ENCODE measurements around the gene GAS2L1.

Gene GAS2L1

DNA sequence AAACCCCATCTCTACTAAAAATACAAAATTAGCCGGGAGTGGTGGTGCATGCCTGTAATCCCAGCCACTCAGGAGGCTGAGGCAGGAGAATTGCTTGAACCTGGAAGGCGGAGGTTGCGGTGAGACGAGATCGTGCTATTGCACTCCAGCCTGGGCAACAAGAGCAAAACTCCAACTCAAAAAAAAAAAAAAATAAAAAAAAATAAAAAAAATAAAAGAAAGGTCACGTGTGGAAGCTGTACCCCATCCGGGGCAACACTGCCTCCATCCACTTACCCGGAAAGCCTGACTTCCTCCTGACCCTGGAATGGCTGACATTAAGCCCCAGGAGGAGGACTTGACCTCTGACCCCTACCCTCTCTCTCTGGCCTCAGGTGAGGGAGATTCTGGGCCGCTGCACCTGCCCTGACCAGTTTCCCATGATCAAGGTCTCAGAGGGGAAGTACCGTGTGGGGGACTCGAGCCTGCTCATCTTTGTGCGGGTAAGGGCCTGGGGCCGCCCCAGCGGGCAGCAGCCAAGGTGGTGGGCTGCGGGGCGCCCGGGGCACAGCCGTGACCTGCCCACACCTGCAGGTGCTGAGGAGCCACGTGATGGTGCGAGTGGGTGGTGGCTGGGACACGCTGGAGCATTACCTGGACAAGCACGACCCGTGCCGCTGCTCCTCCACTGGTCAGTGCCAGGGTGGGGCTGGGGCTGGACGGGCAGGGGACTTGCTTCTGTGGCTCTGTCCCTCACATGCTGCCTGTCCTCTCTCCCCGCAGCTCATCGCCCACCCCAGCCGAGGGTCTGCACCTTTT is 3.8 kb downstream of the GAS2L1 start:
- DNase-seq, result no peak

DNA sequence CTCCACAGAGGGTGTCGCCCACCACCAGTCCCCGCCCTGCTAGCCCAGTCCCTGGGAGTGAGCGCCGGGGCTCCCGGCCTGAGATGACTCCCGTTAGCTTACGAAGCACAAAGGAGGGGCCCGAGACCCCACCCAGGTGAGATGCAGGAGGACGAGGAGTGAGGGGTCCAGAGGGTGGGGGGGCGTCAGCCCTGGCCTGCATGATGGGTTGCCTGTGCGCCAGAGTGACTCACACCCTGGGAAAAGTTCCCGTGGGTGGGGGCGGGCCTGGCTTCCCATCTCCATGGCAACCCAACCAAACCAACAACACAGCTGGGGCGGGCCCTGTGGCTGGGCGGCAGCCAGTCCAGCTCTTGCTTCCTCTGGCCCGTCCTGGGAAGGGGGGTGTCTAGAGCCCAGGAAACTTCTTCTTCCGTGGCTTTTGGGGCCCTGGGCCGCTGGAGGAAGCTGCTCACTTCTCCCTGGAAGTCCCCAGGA is 4.5 kb downstream of the GAS2L1 start:
- peak; percentile 60 for DNase-seq

DNA sequence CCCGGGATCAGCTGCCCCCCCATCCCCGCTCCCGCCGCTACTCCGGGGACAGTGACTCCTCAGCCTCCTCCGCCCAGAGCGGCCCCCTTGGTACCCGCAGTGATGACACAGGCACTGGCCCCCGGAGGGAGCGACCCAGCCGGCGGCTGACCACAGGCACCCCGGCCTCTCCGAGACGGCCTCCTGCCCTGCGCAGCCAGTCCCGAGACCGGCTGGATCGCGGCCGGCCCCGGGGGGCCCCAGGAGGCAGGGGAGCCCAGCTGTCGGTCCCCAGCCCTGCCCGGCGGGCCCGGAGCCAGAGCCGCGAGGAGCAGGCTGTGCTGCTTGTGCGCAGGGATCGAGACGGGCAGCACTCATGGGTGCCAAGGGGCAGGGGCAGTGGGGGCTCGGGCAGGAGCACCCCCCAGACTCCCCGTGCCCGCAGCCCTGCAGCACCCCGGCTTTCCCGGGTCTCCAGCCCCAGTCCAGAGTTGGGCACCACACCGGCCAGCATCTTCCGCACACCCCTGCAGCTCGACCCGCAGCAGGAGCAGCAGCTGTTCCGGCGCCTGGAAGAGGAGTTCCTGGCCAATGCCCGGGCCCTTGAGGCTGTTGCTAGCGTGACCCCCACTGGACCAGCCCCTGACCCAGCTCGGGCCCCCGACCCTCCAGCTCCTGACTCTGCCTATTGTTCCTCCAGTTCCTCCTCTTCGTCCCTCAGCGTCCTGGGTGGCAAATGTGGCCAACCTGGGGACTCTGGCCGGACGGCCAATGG is 5.2 kb downstream of the GAS2L1 start:
- no peak for DNase-seq

DNA sequence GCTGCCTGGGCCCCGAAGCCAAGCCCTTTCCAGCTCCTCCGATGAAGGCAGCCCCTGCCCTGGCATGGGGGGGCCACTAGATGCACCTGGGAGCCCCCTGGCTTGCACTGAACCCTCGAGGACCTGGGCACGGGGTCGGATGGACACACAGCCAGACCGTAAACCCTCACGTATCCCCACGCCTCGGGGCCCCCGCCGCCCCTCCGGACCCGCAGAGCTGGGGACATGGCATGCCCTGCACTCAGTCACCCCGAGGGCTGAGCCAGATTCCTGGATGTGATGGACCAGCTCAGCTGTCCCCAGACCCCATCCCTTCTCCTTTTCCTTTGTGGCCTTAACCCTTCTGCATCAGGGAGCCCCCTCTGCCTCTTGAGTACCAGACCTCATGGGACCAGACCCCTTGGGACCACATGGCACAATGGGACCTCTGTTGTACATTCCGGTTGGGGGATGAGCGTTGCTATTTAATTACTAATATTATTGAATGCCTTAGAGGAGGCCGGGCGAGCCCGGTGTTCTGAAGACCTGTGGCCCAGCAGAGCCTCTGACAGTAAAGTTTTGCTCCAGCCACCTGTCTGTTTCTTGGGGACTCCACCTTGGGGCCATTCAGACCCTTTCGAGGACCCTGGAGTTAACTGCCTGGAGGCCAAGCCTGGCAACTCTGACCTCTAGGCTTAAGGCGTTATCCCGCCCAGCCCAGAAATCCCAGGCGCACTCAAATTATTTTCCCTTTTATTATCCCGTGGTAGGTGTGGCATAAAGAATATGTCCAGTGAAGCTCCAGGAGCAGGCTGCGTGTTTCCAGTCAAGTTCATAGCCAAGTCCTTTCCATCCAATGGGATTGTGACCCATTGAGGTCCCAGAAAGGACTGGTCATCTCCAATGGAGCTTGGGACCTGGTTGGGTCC is 6.0 kb downstream of the GAS2L1 start:
- DNase-seq, result no peak

DNA sequence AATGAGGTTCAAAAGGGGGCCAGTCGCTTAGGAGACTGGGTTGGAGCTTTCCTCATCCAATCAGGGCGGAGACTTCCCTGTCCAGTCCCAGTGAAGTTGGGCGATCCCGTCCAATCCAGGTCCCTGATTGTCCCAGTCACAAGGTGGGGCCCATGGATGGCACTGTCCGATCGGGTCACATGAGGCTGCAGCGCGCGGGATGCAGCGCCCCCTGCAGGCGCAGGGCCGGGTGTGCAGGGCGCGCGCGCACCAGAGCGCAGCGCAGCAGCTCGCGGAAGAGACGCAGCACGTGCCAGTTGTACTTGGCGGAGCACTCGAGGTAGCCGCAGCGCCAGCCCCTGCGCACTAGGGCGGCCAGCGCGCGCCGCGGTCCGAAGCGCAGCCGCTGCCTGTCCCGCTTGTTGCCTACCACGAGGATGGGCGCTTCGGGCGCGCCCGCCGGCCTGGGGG is 6.7 kb downstream of the GAS2L1 start:
- DNase-seq, result no peak

DNA sequence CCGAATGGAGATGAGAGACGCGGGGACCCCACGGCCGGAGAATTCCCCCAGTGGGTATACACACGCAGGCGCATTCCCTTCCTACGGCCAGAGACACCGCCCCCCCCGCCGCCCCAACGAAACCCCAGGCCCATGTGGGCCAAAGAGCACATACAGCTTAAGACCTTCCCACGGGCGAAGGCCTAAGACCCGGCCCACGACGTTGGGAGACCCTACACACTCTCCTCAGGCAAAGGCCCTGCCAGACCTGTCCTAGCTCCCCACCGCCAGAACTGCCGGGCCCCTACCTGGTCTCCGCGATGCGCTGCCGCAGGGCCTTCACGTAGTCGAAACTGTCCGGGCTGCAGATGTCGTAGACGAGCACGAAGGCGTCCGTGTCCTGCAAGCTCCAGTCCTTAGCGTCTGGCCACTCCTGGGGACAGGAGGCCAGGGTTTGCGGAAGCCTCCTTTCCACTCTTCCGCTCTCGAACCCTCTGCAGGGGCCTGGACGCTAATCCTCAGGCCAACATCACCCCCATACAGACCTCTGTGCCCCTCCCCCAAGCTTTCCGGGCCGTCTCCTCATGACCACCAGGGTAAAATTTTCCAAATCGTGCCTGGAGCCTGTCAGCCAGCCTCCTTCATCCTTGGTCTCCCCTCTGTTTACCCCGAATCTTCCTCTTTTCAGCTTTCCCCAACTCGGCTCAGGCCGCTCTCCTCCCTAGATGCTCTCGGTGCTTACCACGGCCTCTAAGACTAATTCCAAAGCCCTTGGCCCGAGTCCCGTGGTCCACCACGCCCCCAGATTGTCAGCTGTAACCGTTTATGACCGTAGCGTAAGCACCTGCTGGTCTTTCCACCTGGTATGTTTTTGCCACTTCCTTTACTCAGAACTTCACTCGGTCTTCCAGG is 7.4 kb downstream of the GAS2L1 start:
- no peak for DNase-seq

DNA sequence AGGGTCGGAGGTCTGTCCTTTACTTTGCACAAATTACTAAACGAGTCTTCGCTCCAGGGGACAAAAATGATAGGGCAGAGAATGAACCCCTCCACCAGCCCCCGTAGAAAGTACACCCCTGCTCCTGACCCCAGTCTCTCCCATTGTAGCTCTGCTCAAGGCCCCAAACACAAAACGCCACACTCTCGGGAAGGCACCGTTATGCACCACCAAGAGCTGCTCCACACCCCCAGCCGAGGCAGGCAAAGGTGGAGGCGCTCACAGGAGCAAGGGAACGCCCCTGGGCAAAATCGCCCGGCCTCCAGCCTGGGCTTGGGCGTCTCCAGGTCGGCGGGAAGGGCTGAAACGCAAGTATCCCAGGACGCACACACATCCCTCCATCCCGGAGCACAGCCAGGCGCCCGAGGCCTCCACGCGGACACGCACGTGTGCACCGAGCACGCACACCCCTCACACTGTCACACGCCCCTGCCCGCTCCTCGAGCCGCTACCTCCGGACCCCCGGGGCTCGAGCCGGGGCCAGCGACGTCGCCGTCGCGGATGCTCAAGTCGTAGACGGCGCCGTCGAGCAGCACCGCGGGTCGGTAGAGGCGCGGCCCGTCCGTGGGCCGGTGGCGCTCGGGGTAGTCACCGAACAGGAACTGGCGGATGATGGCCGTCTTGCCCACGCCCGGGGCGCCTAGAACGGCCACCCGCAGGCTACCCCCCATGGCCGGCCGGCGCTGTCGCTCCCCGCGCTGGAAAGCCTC is 8.3 kb downstream of the GAS2L1 start:
- DNase-seq, result no peak

DNA sequence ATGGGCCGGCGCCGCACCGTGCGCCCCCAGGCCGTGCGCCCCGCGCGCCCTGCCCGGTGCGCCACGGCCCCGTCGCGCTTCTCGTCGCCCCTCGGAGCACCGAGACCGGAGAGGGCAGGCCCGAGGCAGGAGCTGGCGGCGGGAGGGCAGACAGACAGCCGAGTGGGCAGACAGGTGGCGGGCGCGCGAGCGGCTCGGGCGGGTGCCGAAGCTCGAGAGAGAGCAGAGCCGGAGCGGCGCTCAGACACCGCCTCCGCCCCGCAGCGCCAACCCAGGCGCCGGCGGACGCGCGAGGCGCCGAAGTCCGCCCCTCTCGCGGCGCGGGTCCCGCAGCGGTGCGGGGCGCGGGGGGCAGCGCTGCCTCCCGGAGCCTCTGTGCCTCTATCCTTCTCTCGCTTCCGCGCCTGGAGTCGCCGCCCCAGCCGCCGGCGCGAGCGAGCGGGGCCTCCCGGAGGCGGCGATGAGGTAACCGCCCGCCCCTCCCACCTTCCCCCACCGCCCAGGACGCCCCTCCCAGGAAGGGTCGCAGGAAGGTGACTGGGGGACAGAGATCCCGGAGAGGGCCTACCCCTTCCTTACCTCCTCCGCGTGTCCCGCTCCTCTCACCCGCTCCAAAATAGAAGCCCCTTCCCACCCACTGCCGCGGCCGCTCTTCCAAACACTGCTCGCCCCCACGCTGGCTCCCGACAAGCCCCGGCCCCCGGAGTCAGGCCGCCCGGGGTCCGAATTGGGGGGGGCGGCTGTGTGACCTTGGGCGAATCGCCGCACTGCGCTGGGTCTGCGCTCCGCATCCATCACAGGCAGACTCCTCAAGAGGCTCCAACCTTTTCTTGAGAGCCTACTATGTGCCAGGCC is 9.1 kb downstream of the GAS2L1 start, which contains the start of gene RASL10A:
TSS of gene RASL10A (minus strand) at position 412 of the 855 bp plus-strand sequence. CDS start 451 bp downstream, outside the sequence.
- no peak for DNase-seq

DNA sequence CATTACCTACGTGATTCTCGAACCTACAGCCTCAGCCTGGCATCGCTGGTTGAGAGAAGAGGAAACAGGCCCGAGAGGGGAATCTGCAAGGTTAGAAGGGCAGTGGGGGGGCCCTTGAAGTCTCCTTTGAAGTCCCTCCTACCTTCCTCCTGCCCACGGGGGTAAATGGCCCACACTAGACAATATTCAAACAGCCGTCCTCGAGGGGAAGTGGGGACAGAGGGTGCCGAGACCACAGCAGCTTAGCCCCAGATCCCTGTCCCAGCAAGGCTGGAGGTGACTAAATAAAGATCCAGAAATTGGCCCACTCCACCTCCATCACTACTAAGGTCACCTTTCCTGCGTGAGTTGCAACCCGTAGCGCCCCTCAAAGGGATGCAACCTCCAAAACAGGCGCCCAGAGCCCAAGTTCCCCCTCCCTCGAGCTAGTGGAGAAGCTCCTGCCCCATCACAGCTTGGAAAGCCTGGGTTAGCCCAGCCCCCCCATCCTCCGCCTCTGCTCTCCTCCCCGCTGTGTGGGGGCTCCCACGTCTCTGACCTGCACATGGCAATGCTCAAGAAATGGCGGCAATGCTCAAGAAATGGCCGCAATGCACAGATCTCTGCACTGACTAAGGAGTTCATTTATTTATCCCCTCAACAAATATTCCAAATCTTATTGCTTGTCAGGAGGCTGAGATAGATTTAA is 9.8 kb downstream of the GAS2L1 start:
- no peak for DNase-seq

DNA sequence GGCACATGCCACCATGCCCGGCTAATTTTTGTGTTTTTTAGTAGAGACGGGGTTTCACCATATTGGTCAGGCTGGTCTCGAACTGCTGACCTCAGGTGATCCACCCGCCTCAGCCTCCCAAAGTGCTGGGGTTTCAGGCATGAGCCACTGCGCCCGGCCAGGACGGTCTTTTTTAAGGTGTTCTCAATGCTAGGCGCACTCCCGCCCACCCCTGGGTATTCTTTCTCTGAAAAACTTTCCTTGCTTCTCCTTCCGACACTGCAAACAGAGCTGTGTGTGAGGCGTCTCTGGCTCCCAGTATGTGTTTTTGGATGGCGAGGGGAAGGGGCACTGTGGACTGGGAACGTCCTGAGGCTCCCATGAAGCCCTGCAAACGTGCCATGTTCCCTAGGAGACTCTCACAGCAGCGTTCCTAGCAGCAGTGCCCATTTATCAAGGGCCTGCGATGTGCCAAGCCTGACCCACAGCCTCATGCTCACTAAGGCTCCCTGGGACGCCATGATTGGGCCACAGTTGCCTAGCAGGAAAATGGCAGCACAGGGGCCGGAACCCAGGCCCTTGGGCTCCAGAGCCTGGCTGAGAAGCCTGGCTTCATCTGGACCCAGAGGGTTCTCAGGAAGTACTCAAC is 11.5 kb downstream of the GAS2L1 start:
- DNase-seq, result no peak

DNA sequence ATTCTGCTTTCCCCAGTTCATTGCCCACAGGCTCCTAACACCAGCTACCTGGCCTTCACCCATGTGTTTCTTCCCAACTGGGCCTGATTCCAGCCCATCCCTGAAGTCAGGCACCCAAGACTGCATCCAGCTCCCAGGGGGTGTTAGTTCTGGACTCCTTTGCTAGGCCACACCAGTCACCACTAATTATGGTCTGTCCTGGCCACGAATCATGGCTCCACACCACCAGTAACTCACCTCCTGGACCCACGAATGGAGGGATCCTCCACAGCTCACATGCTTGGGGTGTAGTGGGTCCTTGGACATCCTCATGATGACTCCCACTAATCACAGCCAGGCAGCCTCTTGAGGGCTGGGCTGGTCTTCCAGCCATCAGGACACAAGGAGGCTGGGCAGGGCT is 12.6 kb downstream of the GAS2L1 start:
- no peak for DNase-seq

DNA sequence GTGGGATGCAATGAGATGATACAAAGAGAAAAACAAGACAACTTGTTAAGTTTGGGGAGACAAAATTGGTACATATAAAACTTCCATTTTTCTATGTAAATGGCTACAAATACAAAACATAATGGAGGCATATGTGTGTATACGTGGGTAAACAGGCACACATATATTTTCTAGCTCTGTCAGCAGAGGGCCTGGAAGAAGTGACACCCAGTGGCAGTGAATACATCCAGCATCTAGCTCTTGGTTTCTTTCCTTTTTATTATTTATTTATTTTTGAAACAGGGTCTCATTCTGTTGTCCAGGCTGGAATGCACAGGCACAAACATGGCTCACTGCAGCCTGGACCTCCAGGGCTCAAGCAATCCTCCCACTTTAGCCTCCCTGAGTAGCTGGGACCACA is 14.1 kb downstream of the GAS2L1 start:
- DNase-seq, result no peak

DNA sequence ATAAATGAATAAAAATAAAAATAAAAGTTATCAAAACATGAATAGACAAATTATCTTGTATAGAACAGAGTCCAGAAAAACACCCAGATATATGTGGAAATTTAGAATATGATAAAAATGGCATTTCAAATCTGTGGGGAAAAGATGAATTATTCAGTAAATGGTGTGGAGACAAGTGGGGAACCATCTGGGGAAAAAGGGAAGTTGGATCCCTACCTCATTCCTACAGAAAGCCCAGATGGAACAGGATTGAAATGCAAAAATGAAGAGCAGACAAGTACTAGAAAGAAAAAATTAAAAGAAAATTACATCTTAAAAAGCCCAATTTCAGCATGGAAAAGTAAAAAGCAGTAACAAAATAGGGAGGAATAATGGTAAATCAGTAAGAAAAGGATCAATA is 17.2 kb downstream of the GAS2L1 start:
- DNase-seq, result no peak

DNA sequence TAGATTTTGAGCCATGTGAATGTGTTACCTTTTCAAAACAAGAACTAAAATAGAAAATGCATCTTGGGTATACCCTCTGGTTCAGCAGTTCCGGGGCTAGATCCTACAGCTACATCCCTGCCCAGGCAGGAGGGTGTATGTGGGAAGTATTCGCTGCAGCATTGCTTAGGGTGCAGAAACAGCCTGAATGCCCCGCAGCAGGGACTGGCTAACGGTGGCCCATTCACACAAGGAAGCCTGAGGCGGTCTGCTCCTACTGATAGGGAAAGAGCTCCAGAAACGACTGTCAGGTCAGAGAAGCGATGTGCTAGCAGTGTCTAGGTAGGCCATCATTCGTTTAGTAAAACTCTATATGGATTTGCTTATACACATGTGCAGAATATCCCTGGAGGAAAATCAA is 18.9 kb downstream of the GAS2L1 start:
- DNase-seq, result no peak

DNA sequence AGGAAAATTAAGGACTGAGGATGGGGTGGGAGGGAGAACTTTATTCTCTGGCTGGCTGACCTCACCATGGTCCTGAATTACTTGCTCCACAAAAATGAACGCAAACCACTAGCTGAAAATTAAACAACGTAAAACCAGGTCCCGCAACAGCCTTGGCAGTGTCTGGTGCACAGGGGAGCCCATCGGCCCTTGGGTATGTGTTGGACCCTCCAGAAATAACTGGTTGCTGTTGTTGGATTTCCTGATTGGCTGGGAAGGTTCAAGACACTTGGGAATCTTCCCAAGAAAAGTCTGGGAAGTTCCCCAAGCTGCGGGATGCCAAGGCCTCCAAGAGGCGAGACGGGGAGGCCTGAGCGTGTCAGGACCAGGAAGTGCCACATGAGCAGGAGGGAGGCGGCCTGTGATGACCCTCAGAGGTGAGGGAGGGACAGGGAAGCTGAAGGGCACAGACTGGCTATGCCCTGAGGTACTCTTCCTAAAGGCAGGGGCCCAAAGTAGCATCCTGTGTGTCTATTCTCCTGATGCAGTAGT is 19.4 kb downstream of the GAS2L1 start:
- DNase-seq, result no peak

DNA sequence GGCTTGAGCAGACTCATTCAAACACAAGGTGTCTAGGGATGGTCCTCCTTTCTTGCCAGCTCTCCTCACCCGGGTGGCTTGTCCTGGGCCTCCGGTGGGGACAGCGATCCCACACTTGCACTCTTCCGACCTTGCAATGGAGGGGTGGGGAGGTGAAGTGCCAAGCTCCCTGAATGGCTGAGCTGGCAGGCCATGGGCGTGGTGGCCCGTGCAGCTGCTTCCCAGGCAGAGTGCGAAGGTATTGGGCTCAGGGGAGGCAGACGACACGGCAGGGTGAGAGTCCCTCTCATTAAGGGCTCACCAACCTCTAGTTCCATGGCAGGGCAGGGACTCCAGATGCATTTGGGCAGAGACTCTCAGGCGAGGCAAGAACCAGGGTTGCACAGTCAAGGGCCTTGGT is 20.0 kb downstream of the GAS2L1 start:
- no peak for DNase-seq

DNA sequence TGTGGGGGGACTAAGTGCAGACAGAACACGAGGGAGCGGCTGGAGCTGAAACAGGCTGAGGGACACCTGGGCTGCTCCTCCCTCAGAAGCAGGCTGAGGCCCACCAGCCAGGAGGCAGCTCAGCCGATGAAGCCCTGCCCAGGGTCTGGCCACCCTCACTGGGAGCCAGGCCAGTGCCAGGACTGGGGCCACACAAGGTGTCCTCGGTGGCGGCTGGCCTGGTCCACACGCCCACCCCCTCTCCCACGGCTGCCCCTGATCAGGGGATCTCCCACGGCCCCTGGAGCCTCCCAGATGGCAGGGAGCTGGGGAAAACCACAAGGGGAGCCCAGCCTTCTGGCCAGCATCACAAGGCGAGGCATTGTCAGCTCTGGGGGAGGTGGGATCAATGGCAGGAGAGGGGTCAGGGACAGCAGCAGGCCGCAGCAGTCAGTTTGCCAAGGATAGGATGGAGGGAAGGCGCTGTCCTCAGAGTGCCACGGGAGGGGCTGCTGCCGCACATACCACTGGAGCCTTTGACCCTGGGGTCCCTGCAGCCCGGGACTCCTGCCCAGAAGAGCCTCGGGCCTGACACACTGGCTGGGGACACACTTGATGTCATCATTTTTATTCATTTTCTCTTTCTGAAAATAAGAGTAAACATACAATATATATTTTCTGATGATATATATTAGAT is 20.8 kb downstream of the GAS2L1 start:
- DNase-seq, result no peak

DNA sequence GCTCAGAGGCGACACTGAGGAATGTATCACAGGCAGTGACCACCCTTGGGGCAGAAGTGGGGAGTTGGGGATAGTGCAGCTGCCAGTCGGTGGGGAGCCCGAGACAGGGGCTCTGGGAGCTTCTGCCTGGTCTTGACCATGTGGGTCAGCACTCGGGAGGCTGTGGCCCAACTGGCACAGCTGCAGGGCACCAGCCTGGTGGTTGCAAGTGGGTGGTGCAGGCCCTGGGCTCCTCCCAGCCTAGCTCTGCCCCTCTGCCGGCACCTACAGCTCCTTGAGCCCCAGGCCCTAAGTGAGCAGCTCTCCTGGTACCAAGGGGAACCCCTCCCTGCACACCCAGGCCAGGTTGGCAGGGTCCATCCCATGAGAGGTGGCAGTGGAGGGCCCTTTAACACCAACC is 21.6 kb downstream of the GAS2L1 start:
- DNase-seq, result no peak

Data from stimulated activated CD4-positive, alpha-beta T cell treated with anti-CD3 and anti-CD28 coated beads, Interleukin-4, amount 100 ng/mL, for 1 hour (primary cell).